ENCODE results near the gene NDUFS4.
"Not testable (repeated sequence)": the region's sequence is repeated elsewhere in the genome, so short reads cannot be mapped to it uniquely, and the experiment has no call there.

Gene NDUFS4

GRCh38 chr5:53678981-53679660, 118.7 kb downstream of the NDUFS4 start:
- no peak overlapping the region for H3K4me3 ChIP-seq (IDR thresholded peaks at IDR 0.05; ENCODE audit: insufficient read depth, low read depth, low read length)
- no peaks in the 10 kb centered on the region for H3K79me2 ChIP-seq (ENCODE audit: insufficient read depth, low read depth)
- no peaks in the 10 kb centered on the region for H3K4me1 ChIP-seq (ENCODE audit: low read depth, poor library complexity, severe bottlenecking)
- H3K9ac ChIP-seq = no peak overlapping the region
- H2AFZ ChIP-seq (ENCODE audit: low read depth) = no peak overlapping the region
- no peaks in the 10 kb centered on the region for H3K36me3 ChIP-seq (ENCODE audit: insufficient read depth)
- no peak overlapping the region for H3K27ac ChIP-seq
- no peaks in the 10 kb centered on the region for H3K27me3 ChIP-seq (ENCODE audit: insufficient read depth, low read depth)
- TF ChIP-seq CTCF (conservative IDR thresholded peaks at IDR 0.05; ENCODE audit: low read depth, low read length) = no peak
- no peak overlapping the region for H3K4me2 ChIP-seq
- H4K20me1 ChIP-seq (ENCODE audit: insufficient read depth) = no peaks in the 10 kb centered on the region

GRCh38 chr5:53681079-53681478, 120.6 kb downstream of the NDUFS4 start:
- Histone ChIP-seq H3K36me3 (ENCODE audit: insufficient read depth) (no peaks in the 10 kb centered on the region), H4K20me1 (ENCODE audit: insufficient read depth) (no peaks in the 10 kb centered on the region), H3K79me2 (ENCODE audit: insufficient read depth, low read depth) (no peaks in the 10 kb centered on the region), H3K4me1 (ENCODE audit: low read depth, poor library complexity, severe bottlenecking) (no peaks in the 10 kb centered on the region), H3K27ac (no peak overlapping the region), H3K4me3 (IDR thresholded peaks at IDR 0.05; ENCODE audit: insufficient read depth, low read depth, low read length) (no peak overlapping the region), H3K4me2 (no peak overlapping the region), H3K27me3 (ENCODE audit: insufficient read depth, low read depth) (no peaks in the 10 kb centered on the region), H3K9ac (no peak overlapping the region), H2AFZ (ENCODE audit: low read depth) (no peak overlapping the region)
- no peak for TF ChIP-seq CTCF (conservative IDR thresholded peaks at IDR 0.05; ENCODE audit: low read depth, low read length)

GRCh38 chr5:53691014-53691413, 130.6 kb downstream of the NDUFS4 start:
- no peak overlapping the region for H3K9ac ChIP-seq

GRCh38 chr5:53694520-53695022, 134.1 kb downstream of the NDUFS4 start:
- TF ChIP-seq CTCF (conservative IDR thresholded peaks at IDR 0.05; ENCODE audit: low read depth, low read length) = no peak

More at GRCh38 chr5:53691014-53691413, 130.6 kb downstream of the NDUFS4 start:
- H2AFZ ChIP-seq (ENCODE audit: low read depth) = no peak overlapping the region
- no peak overlapping the region for H3K4me2 ChIP-seq
- no peaks in the 10 kb centered on the region for H3K27me3 ChIP-seq (ENCODE audit: insufficient read depth, low read depth)
- no peaks in the 10 kb centered on the region for H3K36me3 ChIP-seq (ENCODE audit: insufficient read depth)
- no peaks in the 10 kb centered on the region for H4K20me1 ChIP-seq (ENCODE audit: insufficient read depth)
- no peaks in the 10 kb centered on the region for H3K79me2 ChIP-seq (ENCODE audit: insufficient read depth, low read depth)
- H3K27ac ChIP-seq = no peak overlapping the region
- no peak overlapping the region for H3K4me3 ChIP-seq (IDR thresholded peaks at IDR 0.05; ENCODE audit: insufficient read depth, low read depth, low read length)
- H3K4me1 ChIP-seq (ENCODE audit: low read depth, poor library complexity, severe bottlenecking) = no peaks in the 10 kb centered on the region
- no peak for TF ChIP-seq CTCF (conservative IDR thresholded peaks at IDR 0.05; ENCODE audit: low read depth, low read length)

GRCh38 chr5:53710405-53710804, 150.0 kb downstream of the NDUFS4 start:
- not testable (repeated sequence) for H3K4me3 ChIP-seq (IDR thresholded peaks at IDR 0.05; ENCODE audit: insufficient read depth, low read depth, low read length); H3K27ac ChIP-seq; H3K4me2 ChIP-seq; H3K27me3 ChIP-seq (ENCODE audit: insufficient read depth, low read depth); H3K36me3 ChIP-seq (ENCODE audit: insufficient read depth); H4K20me1 ChIP-seq (ENCODE audit: insufficient read depth); H2AFZ ChIP-seq (ENCODE audit: low read depth); H3K9ac ChIP-seq; H3K79me2 ChIP-seq (ENCODE audit: insufficient read depth, low read depth); H3K4me1 ChIP-seq (ENCODE audit: low read depth, poor library complexity, severe bottlenecking)

More at GRCh38 chr5:53694520-53695022, 134.1 kb downstream of the NDUFS4 start:
- no peak overlapping the region for H3K27ac ChIP-seq
- H3K27me3 ChIP-seq (ENCODE audit: insufficient read depth, low read depth) = no peaks in the 10 kb centered on the region
- H3K4me1 ChIP-seq (ENCODE audit: low read depth, poor library complexity, severe bottlenecking) = no peaks in the 10 kb centered on the region
- no peak overlapping the region for H3K4me2 ChIP-seq
- H3K4me3 ChIP-seq (IDR thresholded peaks at IDR 0.05; ENCODE audit: insufficient read depth, low read depth, low read length) = no peak overlapping the region
- H3K36me3 ChIP-seq (ENCODE audit: insufficient read depth) = no peaks in the 10 kb centered on the region
- H3K79me2 ChIP-seq (ENCODE audit: insufficient read depth, low read depth) = no peaks in the 10 kb centered on the region
- H2AFZ ChIP-seq (ENCODE audit: low read depth) = no peak overlapping the region
- no peaks in the 10 kb centered on the region for H4K20me1 ChIP-seq (ENCODE audit: insufficient read depth)
- no peak overlapping the region for H3K9ac ChIP-seq

All from KMS-11 (cell line).